Astrocyte (in vitro differentiated cells and primary cell): ENCODE data around the gene UBTF. TPM values are rescaled to one million over a fixed set of nuclear protein-coding genes. Genes with fewer than 3 reads are reported as not detected.

Experiments
- DNase-seq: peaks from one replicate; pipeline ENCODE4 v3.0.0-alpha.2; 2010; ENCODE audit warnings: low read depth
- FAIRE-seq: peaks from 2 replicates; lab custom pipeline; 2011; peaks lifted over from hg19 to GRCh38; lab: Jason Lieb, UNC
- H2AFZ ChIP-seq: 2 replicates; pipeline ENCODE4 v1.6.0; 2012; ENCODE audit warnings: low read depth, low read length, inconsistent platforms
- H3K27ac ChIP-seq: 2 replicates; pipeline ENCODE4 v1.5.1; 2011; ENCODE audit warnings: low read depth, low read length, inconsistent platforms
- H3K27me3 ChIP-seq: 2 replicates; pipeline ENCODE4 v1.6.0; 2011; ENCODE audit warnings: low read length, inconsistent platforms; ENCODE audit not compliant: insufficient read depth
- H3K36me3 ChIP-seq: 2 replicates; pipeline ENCODE4 v1.5.1; 2011; ENCODE audit warnings: low read length, inconsistent platforms; ENCODE audit not compliant: insufficient read depth
- H3K4me1 ChIP-seq: 2 replicates; pipeline ENCODE4 v1.5.1; 2011; ENCODE audit warnings: low read length, inconsistent platforms; ENCODE audit not compliant: insufficient read depth
- H3K4me2 ChIP-seq: 2 replicates; pipeline ENCODE4 v1.6.0; 2012; ENCODE audit warnings: low read length, inconsistent platforms
- H3K4me3 ChIP-seq: 2 replicates; pipeline ENCODE4 v1.5.1; 2011; ENCODE audit warnings: low read depth, mild to moderate bottlenecking, low read length, inconsistent platforms; ENCODE audit not compliant: insufficient read depth
- H3K79me2 ChIP-seq: 2 replicates; pipeline ENCODE4 v1.6.0; 2012; ENCODE audit warnings: mild to moderate bottlenecking, low read length, inconsistent platforms; ENCODE audit not compliant: insufficient read depth
- H3K9ac ChIP-seq: 2 replicates; pipeline ENCODE4 v1.6.0; 2012; ENCODE audit warnings: mild to moderate bottlenecking, low read length, inconsistent platforms
- H3K9me3 ChIP-seq: 2 replicates; pipeline ENCODE4 v1.5.1; 2012; ENCODE audit warnings: low read depth, mild to moderate bottlenecking, low read length, inconsistent platforms; ENCODE audit not compliant: insufficient read depth
- H4K20me1 ChIP-seq: 2 replicates; pipeline ENCODE4 v1.6.0; 2012; ENCODE audit warnings: low read length, inconsistent platforms; ENCODE audit not compliant: insufficient read depth
- H3K27ac Mint-ChIP-seq: one replicate; pipeline ENCODE4 v1.8.0; 2021; ENCODE audit warnings: mild to moderate bottlenecking, mixed read lengths; ENCODE audit not compliant: unreplicated experiment
- H3K27me3 Mint-ChIP-seq: one replicate; pipeline ENCODE4 v1.8.0; 2021; ENCODE audit warnings: low read depth, mixed read lengths; ENCODE audit not compliant: unreplicated experiment
- H3K36me3 Mint-ChIP-seq: one replicate; pipeline ENCODE4 v1.8.0; 2021; ENCODE audit warnings: low read depth, mixed read lengths; ENCODE audit not compliant: unreplicated experiment
- H3K4me1 Mint-ChIP-seq: one replicate; pipeline ENCODE4 v1.8.0; 2021; ENCODE audit warnings: low read depth, mixed read lengths; ENCODE audit not compliant: unreplicated experiment
- H3K4me3 Mint-ChIP-seq: one replicate; pipeline ENCODE4 v1.8.0; 2021; ENCODE audit warnings: mild to moderate bottlenecking, moderate library complexity, mixed read lengths; ENCODE audit not compliant: unreplicated experiment
- H3K9me3 Mint-ChIP-seq: one replicate; pipeline ENCODE4 v1.8.0; 2021; ENCODE audit warnings: mild to moderate bottlenecking, mixed read lengths; ENCODE audit not compliant: unreplicated experiment
- EZH2 ChIP-seq: IDR thresholded peaks from 2 replicates; pipeline ENCODE4 v1.6.1; 2012; ENCODE audit warnings: mild to moderate bottlenecking, low read length, inconsistent platforms; ENCODE audit not compliant: insufficient read depth
- total RNA-seq: library from RNA; stranded (reverse); gene quantifications from 2 replicates; pipeline ENCODE4 v1.2.1, GENCODE V29; 2021
- TF ChIP-seq, protein P1 (sequence below): IDR thresholded peaks from 2 replicates; pipeline ENCODE4 v1.5.1; 2011; ENCODE audit warnings: low read depth, mild to moderate bottlenecking, inconsistent platforms, low read length, moderate library complexity; ENCODE audit not compliant: insufficient read depth

The UBTF gene
- total RNA-seq, 1 donor from 2014 or later: 48.0 TPM

DNA sequence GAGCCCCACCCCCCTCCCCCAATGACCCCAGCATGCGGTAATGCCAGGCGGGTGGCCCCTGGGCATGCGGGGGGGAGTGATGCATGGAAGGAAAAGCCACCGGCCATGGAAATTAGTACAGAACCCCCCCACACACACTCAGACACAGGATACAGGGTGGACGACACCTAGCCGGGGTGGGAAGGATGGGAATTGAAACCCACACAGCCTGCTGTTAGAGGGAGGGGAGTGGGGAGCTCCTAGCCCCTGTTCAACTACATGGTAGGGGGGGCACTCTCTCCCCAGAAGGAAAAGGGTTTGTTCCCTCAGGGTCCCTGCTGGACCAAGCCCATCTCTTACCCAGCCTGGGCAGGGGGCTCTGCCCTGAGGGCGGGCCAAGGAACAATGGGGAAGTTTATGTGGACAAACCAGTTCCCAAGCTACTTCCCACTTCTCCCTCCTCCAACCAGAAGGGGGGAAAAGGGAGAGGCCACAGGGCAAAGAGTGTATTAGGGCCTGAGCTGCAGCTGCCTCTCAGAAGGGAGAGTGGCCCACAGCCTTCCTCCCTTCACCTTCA is 27.5 kb downstream of the UBTF start:
- Histone ChIP-seq H3K27me3 (no peaks in the 10 kb centered on the region), H3K4me3 (no peak overlapping the region), H3K36me3 (peaks cover 26% of the 10 kb centered on the region), H3K79me2 (peaks cover 35% of the 10 kb centered on the region), H2AFZ (no peak overlapping the region), H3K9ac (no peak overlapping the region), H3K4me1 (peaks cover 9% of the 10 kb centered on the region), H3K9me3 (no peaks in the 10 kb centered on the region), H4K20me1 (peaks cover 13% of the 10 kb centered on the region), H3K4me2 (no peak overlapping the region), H3K27ac (no peak overlapping the region)
- no peak for DNase-seq
- peaks cover 14% of the 10 kb centered on the region for H3K4me1 Mint-ChIP-seq
- no peak overlapping the region for H3K27ac Mint-ChIP-seq
- no peaks in the 10 kb centered on the region for H3K9me3 Mint-ChIP-seq
- no peak for FAIRE-seq
- no peak overlapping the region for H3K4me3 Mint-ChIP-seq
- no peaks in the 10 kb centered on the region for H3K27me3 Mint-ChIP-seq
- H3K36me3 Mint-ChIP-seq: peaks cover 10% of the 10 kb centered on the region
- TF ChIP-seq, protein P1, sequence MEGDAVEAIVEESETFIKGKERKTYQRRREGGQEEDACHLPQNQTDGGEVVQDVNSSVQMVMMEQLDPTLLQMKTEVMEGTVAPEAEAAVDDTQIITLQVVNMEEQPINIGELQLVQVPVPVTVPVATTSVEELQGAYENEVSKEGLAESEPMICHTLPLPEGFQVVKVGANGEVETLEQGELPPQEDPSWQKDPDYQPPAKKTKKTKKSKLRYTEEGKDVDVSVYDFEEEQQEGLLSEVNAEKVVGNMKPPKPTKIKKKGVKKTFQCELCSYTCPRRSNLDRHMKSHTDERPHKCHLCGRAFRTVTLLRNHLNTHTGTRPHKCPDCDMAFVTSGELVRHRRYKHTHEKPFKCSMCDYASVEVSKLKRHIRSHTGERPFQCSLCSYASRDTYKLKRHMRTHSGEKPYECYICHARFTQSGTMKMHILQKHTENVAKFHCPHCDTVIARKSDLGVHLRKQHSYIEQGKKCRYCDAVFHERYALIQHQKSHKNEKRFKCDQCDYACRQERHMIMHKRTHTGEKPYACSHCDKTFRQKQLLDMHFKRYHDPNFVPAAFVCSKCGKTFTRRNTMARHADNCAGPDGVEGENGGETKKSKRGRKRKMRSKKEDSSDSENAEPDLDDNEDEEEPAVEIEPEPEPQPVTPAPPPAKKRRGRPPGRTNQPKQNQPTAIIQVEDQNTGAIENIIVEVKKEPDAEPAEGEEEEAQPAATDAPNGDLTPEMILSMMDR: no peak
- TF ChIP-seq EZH2: no peak

DNA sequence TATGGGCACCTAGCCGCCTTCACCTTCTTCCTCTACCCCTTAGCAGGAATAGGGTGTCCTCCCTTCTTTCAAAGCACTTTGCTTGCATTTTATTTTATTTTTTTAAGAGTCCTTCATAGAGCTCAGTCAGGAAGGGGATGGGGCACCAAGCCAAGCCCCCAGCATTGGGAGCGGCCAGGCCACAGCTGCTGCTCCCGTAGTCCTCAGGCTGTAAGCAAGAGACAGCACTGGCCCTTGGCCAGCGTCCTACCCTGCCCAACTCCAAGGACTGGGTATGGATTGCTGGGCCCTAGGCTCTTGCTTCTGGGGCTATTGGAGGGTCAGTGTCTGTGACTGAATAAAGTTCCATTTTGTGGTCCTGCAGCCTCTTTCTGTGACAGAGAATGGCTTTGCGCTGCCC is 28.1 kb downstream of the UBTF start:
- Mint-ChIP-seq H3K9me3 (no peaks in the 10 kb centered on the region), H3K4me3 (no peak overlapping the region), H3K4me1 (peaks cover 12% of the 10 kb centered on the region), H3K27me3 (no peaks in the 10 kb centered on the region), H3K36me3 (peaks cover 10% of the 10 kb centered on the region), H3K27ac (peak overlapping the region; percentile 66)
- FAIRE-seq (no peak), DNase-seq (no peak)
- Histone ChIP-seq H3K79me2 (peaks cover 30% of the 10 kb centered on the region), H3K27ac (no peak overlapping the region), H3K9me3 (no peaks in the 10 kb centered on the region), H3K36me3 (peaks cover 22% of the 10 kb centered on the region), H2AFZ (no peak overlapping the region), H3K27me3 (no peaks in the 10 kb centered on the region), H3K4me3 (no peak overlapping the region), H3K9ac (no peak overlapping the region), H4K20me1 (peaks cover 13% of the 10 kb centered on the region), H3K4me2 (no peak overlapping the region), H3K4me1 (peaks cover 8% of the 10 kb centered on the region)
- TF ChIP-seq, protein P1: no peak
- no peak for TF ChIP-seq EZH2

DNA sequence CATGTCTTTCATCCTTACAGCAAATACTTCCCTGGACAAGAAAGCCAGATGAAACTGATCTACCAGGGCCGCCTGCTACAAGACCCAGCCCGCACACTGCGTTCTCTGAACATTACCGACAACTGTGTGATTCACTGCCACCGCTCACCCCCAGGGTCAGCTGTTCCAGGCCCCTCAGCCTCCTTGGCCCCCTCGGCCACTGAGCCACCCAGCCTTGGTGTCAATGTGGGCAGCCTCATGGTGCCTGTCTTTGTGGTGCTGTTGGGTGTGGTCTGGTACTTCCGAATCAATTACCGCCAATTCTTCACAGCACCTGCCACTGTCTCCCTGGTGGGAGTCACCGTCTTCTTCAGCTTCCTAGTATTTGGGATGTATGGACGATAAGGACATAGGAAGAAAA is 29.0 kb downstream of the UBTF start:
- peaks cover 12% of the 10 kb centered on the region for H3K4me1 Mint-ChIP-seq
- peaks cover 13% of the 10 kb centered on the region for H4K20me1 ChIP-seq
- H3K4me1 ChIP-seq: peaks cover 10% of the 10 kb centered on the region
- no peaks in the 10 kb centered on the region for H3K27me3 ChIP-seq
- no peak overlapping the region for H3K27ac ChIP-seq
- no peak for DNase-seq
- peaks cover 35% of the 10 kb centered on the region for H3K79me2 ChIP-seq
- no peak for FAIRE-seq
- no peak overlapping the region for H3K4me2 ChIP-seq
- no peaks in the 10 kb centered on the region for H3K27me3 Mint-ChIP-seq
- no peak overlapping the region for H2AFZ ChIP-seq
- H3K4me3 ChIP-seq: no peak overlapping the region
- peaks cover 22% of the 10 kb centered on the region for H3K36me3 ChIP-seq
- H3K9ac ChIP-seq: no peak overlapping the region
- peak overlapping the region; percentile 50 for H3K4me3 Mint-ChIP-seq
- no peaks in the 10 kb centered on the region for H3K9me3 ChIP-seq
- H3K36me3 Mint-ChIP-seq: peaks cover 10% of the 10 kb centered on the region
- H3K27ac Mint-ChIP-seq: no peak overlapping the region
- TF ChIP-seq EZH2: no peak
- TF ChIP-seq, protein P1: no peak
- no peaks in the 10 kb centered on the region for H3K9me3 Mint-ChIP-seq
